Measurements from ENCODE around the gene BUD31. TPM values are rescaled to one million over a fixed set of nuclear protein-coding genes. Genes with fewer than 3 reads are reported as not detected.
A peak's percentile ranks its signal among the peaks of the same experiment; 100 is the strongest.

BUD31 gene
- total and polyA plus RNA-seq, 9 of the 15 experiments (the other 6 are each of a cell fraction or from before 2014, with no cell fraction given) = 105 to 342 (median 247) TPM

- TF ChIP-seq REST (IDR thresholded peaks at IDR 0.05; ENCODE audit: borderline replicate concordance) (no peak), REST (CRISPR knock-in tag; IDR thresholded peaks at IDR 0.05; ENCODE audit: low read depth) (peak; percentile 76; the same call in 1 of the 2 replicates), HMBOX1 (IDR thresholded peaks at IDR 0.05) (no peak), ZC3H4 (CRISPR knock-in tag; IDR thresholded peaks at IDR 0.05; ENCODE audit: borderline replicate concordance) (no peak), C11orf30 (IDR thresholded peaks at IDR 0.05; ENCODE audit: low read depth) (peak; percentile 90), E2F4 (CRISPR knock-in tag; IDR thresholded peaks at IDR 0.05; ENCODE audit: low read depth) (no peak; the same call in 1 of the 2 replicates), ZNF354B (CRISPR knock-in tag; IDR thresholded peaks at IDR 0.05) (no peak), POLR2B (IDR thresholded peaks at IDR 0.05; ENCODE audit: low read depth, partially characterized antibody) (peak; percentile 92), ZNF583 (CRISPR knock-in tag; IDR thresholded peaks at IDR 0.05) (no peak), CLOCK (CRISPR knock-in tag; IDR thresholded peaks at IDR 0.05; ENCODE audit: borderline replicate concordance) (0 out of 2 replicates have a peak, but pooled peaks have one; percentile 10), ZBTB5 (IDR thresholded peaks at IDR 0.05) (peak; percentile 92)
Observed at GRCh38 chr7:99408379-99409191, at the start of gene BUD31, which contains the start of gene PDAP1 (continued).
